HTERT RPE-1 (cell line): Measurements from ENCODE around the gene GLRA2.

Experiments used
- in situ Hi-C: fragments of 300-500 bp; cut with MboI; formaldehyde crosslinking; loops from 4 replicates; pipeline ENCODE4 v1.14.3; 2020; ENCODE audit warnings: low sequenced_read_pairs

GLRA2 gene

DNA sequence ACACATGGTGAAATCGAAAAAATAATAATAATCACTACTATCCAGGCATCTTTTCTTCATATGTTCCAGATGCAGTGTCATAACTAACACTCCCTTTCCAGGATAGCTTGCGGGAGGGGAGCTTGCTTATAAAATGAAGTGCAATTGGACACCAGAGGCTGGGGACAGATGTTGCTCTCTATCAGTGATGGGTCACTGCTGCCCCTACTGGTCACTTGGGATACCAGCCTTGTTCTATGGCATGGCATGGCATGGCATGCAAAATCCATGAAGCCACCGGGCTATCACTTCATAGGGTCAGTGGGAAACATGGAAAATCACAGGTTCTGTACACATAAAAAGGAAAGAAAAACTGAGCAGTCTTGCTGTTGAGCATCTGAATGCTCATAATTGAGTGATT lies 168.1 kb downstream of the GLRA2 start:
- in situ Hi-C loops = no loop called here

DNA sequence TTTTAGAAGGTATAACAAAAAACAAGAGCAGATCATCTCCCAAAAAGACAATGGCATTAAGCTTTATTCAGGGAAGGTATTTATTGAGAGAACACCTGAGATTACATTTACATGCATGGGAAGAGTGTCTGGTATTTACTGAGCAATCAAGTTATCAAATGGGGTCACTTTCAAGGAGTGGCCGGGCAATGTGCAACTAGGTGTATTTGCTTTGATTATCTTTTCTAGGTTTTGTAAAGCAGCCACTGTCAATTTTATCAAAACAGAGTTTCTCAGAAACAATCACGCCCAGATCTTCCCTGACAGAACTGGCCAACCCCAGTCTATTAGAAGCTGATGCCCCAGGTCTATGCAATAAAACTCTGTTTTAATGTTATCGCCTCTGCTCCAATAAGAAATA lies 169.5 kb downstream of the GLRA2 start:
- in situ Hi-C loops = no loop called here

DNA sequence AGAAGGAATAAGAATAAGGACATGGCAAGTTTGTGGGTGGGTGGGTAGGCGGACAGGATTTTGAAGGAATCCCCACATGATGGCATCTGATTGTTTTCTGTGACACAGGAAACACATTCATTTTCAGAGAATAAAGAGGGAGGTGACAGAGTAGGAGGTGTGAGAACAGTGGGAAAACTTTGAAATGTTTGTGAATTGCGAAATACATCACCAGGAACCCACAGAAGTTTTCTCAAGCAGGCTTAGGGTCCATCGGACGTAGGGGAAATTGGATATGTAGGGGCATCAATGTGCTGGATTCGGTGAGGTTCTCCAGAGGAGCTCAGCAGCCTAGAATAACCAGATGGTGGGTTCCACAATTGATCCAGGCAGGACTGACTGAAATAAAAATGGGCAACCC lies 171.6 kb downstream of the GLRA2 start:
- in situ Hi-C loops = no loop called here

DNA sequence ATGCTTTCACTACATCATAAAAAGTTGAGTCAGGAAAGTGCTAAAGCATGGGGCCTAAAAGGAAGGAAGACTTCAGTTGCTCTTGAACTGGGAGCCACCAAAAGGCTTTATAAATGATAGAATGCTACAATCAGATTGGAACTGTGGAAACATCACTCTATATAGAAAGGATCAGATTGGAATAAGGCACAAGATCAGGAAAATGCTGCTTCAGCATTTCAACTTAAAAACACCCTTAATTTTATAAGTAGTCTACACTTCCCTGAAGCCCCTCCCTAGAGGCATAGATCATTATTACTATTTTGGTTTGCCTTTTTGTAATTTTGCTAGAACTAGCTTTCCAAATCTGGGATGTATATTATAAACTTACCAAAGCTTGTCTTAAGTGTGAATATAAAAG lies 172.8 kb downstream of the GLRA2 start:
- in situ Hi-C loops = no loop called here

DNA sequence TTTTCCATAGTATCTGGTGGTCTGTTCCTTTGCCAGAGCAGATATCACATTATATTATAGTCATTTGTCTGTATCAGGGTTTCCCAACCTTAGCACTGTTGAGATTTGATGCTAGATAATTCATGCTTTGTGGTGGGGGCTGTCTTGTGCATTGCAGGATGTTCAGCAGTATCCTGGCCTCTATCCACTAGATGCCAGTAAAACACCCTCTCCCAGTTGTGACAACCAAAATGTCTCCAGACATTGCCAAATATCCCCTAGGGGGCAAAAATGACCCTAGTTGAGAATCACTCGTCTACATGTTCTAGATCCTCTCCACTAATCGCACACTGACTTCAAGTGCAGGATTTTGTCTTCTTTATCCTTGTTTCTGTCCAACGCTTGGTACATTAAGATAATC lies 182.8 kb downstream of the GLRA2 start:
- in situ Hi-C loops = no loop called here

DNA sequence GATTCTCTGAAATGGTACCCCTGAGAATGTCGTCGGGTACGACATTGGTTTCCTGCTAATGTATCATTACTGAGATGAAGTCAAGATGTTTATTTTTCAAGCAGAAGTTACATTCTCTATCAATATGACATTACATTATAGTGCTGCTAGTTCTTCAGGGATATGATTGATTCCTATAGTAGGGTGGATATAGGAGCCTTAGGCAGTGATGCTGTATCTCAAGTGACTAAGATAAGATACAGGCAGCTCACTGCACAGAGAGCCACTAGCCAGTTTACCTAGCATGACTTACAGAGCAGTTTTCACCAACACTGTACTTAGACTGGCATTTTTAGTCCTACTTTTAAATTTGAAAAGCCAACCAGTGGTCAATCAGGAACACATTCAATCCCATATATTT lies 188.6 kb downstream of the GLRA2 start:
- in situ Hi-C loops = no loop called here

DNA sequence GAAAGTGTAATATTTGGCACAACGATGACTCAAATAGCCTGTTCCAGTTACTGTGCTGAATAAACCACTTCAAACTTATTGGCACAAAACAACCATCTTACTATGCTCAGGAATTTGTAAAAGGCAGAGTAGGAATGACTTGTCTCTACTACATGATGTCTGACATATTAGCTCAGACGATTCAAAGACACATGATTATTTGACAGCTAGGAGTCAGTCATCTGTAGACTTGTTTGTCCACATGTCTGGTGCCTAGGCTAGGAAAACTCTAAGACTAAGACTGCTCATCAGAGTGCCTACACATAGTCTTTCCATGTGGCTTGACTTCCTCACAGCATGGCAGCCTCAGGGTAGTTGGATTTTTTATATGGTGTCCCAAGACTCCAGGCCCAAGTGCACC lies 189.1 kb downstream of the GLRA2 start:
- in situ Hi-C loops = no loop called here

DNA sequence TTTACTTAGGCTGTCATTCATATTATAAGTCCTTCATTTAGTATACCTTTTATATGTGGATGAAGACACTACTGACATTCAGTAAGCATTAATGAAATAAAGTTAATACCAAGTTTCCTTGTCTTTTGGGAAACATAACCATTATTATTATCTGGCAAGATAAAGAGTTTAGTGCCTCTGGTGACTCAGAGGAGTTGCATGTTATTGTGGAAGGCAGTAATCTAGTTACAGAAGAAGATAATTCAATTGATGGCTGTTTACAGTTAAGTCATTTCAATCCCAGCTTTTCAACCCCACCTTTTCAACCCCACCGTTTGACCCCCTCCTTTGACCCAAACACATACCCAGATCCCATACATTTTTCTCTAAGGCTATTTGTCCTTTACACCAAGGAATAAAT lies 199.7 kb downstream of the GLRA2 start:
- in situ Hi-C loops = no loop called here

DNA sequence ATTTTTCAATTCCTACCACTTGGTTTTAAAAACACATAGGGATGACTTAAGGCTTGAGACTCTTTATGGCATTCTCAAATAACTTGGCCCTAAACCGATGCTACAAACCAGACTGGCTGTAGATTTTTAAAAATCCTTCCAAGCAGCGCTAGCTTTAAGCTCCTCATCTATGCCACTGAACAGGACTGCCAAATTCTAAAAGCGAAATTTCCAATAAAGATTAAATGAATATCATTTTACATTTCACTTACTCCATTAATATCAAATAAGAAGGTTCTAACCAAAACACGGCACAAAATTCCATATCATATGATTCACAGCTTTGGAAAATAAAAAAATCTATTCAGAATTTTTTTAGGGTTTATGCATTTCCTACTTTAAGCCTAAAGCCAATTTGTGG lies 209.3 kb downstream of the GLRA2 start:
- in situ Hi-C loops = no loop called here

DNA sequence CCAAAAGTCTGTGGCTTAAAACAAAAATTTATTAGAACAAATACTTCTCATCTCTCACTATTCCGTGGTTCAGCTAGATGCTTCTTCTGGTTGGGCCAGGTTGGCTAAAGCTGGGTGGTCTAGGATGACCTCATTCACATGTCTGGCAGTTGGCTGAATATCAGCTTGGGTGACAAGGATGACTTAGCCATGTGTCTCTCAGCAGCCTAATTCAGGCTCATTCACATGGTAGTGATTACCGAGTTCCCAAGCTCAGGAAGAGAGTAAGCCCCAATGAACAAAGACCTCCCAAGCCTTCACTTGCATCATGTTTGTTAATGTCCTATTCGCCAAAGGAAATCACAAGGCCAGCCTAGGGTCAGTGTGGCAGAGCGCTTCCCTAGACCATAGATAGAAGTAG lies 224.1 kb downstream of the GLRA2 start:
- in situ Hi-C loops = no loop called here

DNA sequence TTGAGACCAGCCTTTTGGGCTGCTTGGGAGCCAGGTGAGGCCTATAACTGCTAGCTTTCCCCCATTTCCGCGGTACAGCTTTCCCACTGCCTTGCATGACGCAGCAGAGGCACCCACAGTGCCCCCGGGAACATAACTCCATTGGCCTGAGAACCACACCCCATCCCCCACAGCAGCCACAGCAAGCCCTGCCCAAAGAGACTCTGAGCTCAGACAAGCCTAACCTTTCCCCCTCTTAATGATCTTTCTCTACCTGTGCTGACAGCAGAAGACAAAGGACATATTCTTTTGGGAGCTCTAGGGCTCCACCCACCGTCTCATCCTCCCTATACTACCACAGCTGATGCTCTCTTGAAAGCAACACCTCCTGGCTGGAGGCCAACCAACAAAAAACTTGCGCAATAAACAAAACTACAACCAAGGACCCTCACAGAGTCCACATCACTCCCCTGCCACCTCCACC lies 228.7 kb downstream of the GLRA2 start:
- in situ Hi-C loops = no loop called here

DNA sequence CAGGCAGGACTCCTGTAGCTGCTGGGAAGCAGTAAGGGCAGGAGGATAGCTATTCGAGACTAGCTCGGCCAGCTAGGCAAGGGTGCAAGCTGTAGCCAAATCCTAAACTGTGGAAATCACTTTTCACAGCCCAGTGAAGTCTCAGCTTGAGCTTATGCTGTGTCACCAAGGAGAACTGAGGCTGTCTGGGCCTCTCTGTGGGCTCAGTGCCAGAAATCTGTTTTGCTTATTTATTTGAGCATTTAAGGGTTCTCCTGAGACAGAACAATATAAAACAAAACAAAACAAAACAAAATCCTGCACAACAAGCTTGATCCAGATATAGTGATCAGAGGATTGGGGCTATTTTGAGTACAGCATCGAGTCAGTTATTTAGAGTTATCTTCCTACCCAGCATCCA lies 246.1 kb downstream of the GLRA2 start:
- in situ Hi-C loops = no loop called here

DNA sequence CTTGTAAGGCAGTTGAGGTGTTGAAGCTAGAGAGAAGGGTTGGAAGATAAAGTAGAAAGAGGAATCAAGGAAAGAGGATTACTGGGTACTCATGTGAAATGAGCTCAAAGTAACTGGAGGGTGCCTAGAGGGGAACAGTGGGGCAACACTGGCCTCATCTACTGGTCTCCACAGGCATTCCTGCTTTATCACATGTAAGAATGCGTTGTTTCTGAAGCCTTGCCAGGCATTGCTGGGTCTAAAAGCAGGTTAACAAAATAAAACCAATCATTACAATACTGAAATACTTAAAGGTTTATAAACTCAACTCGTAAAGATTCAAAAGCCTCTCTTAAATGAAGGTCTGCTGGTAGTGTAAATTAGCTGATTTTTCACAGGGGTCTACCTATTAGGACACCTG lies 247.6 kb downstream of the GLRA2 start:
- in situ Hi-C loops = no loop called here

DNA sequence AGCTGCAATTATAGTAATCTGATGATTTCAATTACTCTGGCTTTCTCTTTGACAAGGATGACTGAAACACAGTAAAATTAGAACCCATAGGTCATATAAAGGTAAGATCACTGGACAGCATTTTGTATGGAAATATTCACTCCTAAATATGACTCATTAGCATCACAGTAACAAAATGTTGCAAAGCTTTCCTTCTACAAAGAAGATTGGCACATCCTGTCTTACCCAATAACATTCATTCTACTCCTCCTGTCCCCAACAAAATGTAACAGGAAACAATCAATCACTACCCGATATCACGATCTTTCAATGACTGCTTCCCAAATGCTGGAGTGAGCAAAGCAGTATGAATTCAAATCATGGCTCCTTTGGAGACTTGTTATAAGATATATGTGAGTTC lies 248.2 kb downstream of the GLRA2 start:
- in situ Hi-C loops = no loop called here

DNA sequence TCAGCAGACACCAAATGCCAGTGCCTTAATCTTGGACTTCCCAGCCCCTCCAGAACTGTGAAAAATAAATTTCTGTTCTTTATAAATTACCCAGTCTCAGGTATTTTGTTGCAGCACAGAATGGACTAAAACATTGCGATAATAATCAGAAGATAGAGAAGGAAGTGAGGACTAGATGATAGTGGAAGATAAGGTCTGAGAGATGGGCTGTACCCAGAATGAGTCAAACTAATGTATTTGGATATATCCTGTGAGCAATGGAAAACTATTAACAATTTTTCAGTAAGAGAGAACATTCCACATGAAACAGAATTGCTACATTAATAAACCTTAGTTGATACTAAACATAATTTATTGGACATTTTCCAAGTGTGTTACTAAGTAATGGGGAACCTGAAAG lies 250.2 kb downstream of the GLRA2 start:
- in situ Hi-C loops = no loop called here
